ENCODE measurements around the gene NSDHL. TPM values are rescaled to one million over a fixed set of nuclear protein-coding genes. Genes with fewer than 3 reads are reported as not detected.

Gene NSDHL
- total RNA-seq, 3 donors from 2014 or later: 13.1 to 20.8 (median 16.7) TPM

DNA sequence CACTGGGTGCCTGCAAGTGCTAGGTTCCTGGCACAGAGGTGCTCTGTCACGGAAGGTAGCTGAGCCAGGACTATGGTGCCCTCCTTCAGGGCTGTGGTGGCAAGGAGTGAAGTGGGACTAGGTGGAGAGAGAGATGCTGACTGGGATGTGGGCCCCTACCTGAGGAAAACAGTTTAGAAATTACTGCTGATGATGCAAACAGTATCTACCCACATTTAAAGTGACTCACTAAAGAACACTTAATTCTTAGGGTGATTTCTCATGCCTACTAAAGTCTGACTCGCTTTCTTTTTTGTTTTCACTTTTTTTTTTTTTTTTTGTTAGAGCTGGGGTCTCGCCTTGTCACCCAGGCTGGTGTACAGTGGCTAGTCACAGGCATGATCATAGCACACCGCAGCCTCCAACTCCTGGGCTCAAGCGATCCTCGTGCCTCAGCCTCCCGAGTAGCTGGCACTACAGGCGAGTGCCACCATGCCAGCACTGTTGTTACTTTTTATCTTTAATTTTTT is 70.1 kb downstream of the NSDHL start:
- intact Hi-C loops (cut with DNase I; ENCODE audit: low total_unique reads): no loop called here
- H3K27ac ChIP-seq: no peak overlapping the region
- DNase-seq (ENCODE audit: low spot score in 2 of 2): no peak
- H3K27me3 ChIP-seq: peaks cover 0 to 64% of the 10 kb centered on the region in 2 donors
- H3K36me3 ChIP-seq: no peaks in the 10 kb centered on the region
- TF ChIP-seq POLR2A (IDR thresholded peaks at IDR 0.05): no peak
- no peak for TF ChIP-seq CTCF (IDR thresholded peaks at IDR 0.05)
- TF ChIP-seq POLR2AphosphoS5 (IDR thresholded peaks at IDR 0.05): no peak
- no peaks in the 10 kb centered on the region for H3K9me3 ChIP-seq
- H3K4me3 ChIP-seq: no peak overlapping the region
- H3K4me1 ChIP-seq: no peaks in the 10 kb centered on the region

- Histone ChIP-seq H3K36me3 (no peaks in the 10 kb centered on the region), H3K27me3 (peaks cover 0 to 62% of the 10 kb centered on the region in 2 donors), H3K4me3 (no peak overlapping the region), H3K9me3 (no peaks in the 10 kb centered on the region), H3K4me1 (no peaks in the 10 kb centered on the region), H3K27ac (no peak overlapping the region)
- TF ChIP-seq POLR2AphosphoS5 (IDR thresholded peaks at IDR 0.05) (no peak), CTCF (IDR thresholded peaks at IDR 0.05) (no peak), POLR2A (IDR thresholded peaks at IDR 0.05) (no peak)
- intact Hi-C loops (cut with DNase I; ENCODE audit: low total_unique reads): no loop called here
- no peak for DNase-seq (ENCODE audit: low spot score in 2 of 2)
These were observed 71.1 kb downstream of the NSDHL start for GRCh38 chrX:152901816-152902501.

- Histone ChIP-seq H3K4me3 (no peak overlapping the region), H3K27ac (no peak overlapping the region), H3K36me3 (no peaks in the 10 kb centered on the region), H3K4me1 (no peaks in the 10 kb centered on the region), H3K27me3 (peaks cover 0 to 61% of the 10 kb centered on the region in 2 donors), H3K9me3 (no peaks in the 10 kb centered on the region)
- intact Hi-C loops (cut with DNase I; ENCODE audit: low total_unique reads): no loop called here
- TF ChIP-seq POLR2AphosphoS5 (IDR thresholded peaks at IDR 0.05) (no peak), POLR2A (IDR thresholded peaks at IDR 0.05) (no peak), CTCF (IDR thresholded peaks at IDR 0.05) (no peak)
- no peak for DNase-seq (ENCODE audit: low spot score in 2 of 2)
These were observed 71.6 kb downstream of the NSDHL start for GRCh38 chrX:152902502-152902820.

- no peaks in the 10 kb centered on the region for H3K4me1 ChIP-seq
- intact Hi-C loops (cut with DNase I; ENCODE audit: low total_unique reads): no loop called here
- H3K27ac ChIP-seq: no peak overlapping the region
- no peaks in the 10 kb centered on the region for H3K36me3 ChIP-seq
- no peak for TF ChIP-seq CTCF (IDR thresholded peaks at IDR 0.05)
- no peak for TF ChIP-seq POLR2A (IDR thresholded peaks at IDR 0.05)
- no peak overlapping the region for H3K4me3 ChIP-seq
- H3K27me3 ChIP-seq: peaks cover 0 to 58% of the 10 kb centered on the region in 2 donors
- DNase-seq (ENCODE audit: low spot score in 2 of 2): no peak
- H3K9me3 ChIP-seq: no peaks in the 10 kb centered on the region
These were observed 72.7 kb downstream of the NSDHL start for GRCh38 chrX:152903589-152903988.

- no peak for TF ChIP-seq POLR2A (IDR thresholded peaks at IDR 0.05)
- peak; percentile 24 to 41 (median 38) for TF ChIP-seq CTCF (IDR thresholded peaks at IDR 0.05)
- Histone ChIP-seq H3K36me3 (no peaks in the 10 kb centered on the region), H3K27ac (no peak overlapping the region), H3K4me3 (no peak overlapping the region), H3K9me3 (no peaks in the 10 kb centered on the region), H3K27me3 (peaks cover 0 to 59% of the 10 kb centered on the region in 2 donors), H3K4me1 (no peaks in the 10 kb centered on the region)
- intact Hi-C loops (cut with DNase I; ENCODE audit: low total_unique reads): no loop called here
- DNase-seq (ENCODE audit: low spot score in 2 of 2): no peak
These were observed 73.6 kb downstream of the NSDHL start for GRCh38 chrX:152904151-152905080.
